H1 (cell line): ENCODE data around the gene CYP11A1. TPM values are rescaled to one million over a fixed set of nuclear protein-coding genes. Genes with fewer than 3 reads are reported as not detected.

ENCODE experiments used
- TEAD4 ChIP-seq: IDR thresholded peaks from 2 replicates; pipeline ENCODE4 v1.6.1; 2012; ENCODE audit warnings: low read depth, low read length, inconsistent platforms, mixed read lengths
- polyA plus RNA-seq, 7 experiments: library from polyadenylated mRNA; depleted of rRNA in 3 of 7; stranded (reverse) in 5 of 7; unstranded in 2 of 7; fragments of >200 nt in 5 of 7; fragments of 200-250 nt in 2 of 7; gene quantifications; 1 replicate in 5 of 7; 2 replicates in 1 of 7; 4 replicates in 1 of 7; pipeline versions ENCODE4 v1.2.1 to v1.2.3, GENCODE V29; 2011 to 2013; ENCODE audit warnings: missing spikeins in 2 of 7, mixed read lengths in 2 of 7
- total RNA-seq: library from RNA; stranded (reverse); fragmentation: NEBNext Ultra II Directional; extraction: Animal tissue kit (Norgen Biotek cat#: 25700); gene quantifications from 2 replicates; pipeline ENCODE4 v1.2.1, GENCODE V29; 2021
- TF ChIP-seq, protein P1 (sequence below): fragments of 300-600 bp; sonication (generic); IDR thresholded peaks from 2 replicates; pipeline ENCODE4 v1.7.1; 2012; ENCODE audit warnings: low read length, moderate library complexity, mild to moderate bottlenecking, inconsistent platforms; ENCODE audit not compliant: insufficient replicate concordance

CYP11A1 gene
- total and polyA plus RNA-seq, 2 of the 8 experiments (the other 6 are each of a cell fraction or from before 2014, with no cell fraction given) = 1.9 to 7.2 TPM

GRCh38 chr15:74384566-74384880 lies 17.1 kb upstream of the CYP11A1 start (continued):
- TF ChIP-seq, protein P1, sequence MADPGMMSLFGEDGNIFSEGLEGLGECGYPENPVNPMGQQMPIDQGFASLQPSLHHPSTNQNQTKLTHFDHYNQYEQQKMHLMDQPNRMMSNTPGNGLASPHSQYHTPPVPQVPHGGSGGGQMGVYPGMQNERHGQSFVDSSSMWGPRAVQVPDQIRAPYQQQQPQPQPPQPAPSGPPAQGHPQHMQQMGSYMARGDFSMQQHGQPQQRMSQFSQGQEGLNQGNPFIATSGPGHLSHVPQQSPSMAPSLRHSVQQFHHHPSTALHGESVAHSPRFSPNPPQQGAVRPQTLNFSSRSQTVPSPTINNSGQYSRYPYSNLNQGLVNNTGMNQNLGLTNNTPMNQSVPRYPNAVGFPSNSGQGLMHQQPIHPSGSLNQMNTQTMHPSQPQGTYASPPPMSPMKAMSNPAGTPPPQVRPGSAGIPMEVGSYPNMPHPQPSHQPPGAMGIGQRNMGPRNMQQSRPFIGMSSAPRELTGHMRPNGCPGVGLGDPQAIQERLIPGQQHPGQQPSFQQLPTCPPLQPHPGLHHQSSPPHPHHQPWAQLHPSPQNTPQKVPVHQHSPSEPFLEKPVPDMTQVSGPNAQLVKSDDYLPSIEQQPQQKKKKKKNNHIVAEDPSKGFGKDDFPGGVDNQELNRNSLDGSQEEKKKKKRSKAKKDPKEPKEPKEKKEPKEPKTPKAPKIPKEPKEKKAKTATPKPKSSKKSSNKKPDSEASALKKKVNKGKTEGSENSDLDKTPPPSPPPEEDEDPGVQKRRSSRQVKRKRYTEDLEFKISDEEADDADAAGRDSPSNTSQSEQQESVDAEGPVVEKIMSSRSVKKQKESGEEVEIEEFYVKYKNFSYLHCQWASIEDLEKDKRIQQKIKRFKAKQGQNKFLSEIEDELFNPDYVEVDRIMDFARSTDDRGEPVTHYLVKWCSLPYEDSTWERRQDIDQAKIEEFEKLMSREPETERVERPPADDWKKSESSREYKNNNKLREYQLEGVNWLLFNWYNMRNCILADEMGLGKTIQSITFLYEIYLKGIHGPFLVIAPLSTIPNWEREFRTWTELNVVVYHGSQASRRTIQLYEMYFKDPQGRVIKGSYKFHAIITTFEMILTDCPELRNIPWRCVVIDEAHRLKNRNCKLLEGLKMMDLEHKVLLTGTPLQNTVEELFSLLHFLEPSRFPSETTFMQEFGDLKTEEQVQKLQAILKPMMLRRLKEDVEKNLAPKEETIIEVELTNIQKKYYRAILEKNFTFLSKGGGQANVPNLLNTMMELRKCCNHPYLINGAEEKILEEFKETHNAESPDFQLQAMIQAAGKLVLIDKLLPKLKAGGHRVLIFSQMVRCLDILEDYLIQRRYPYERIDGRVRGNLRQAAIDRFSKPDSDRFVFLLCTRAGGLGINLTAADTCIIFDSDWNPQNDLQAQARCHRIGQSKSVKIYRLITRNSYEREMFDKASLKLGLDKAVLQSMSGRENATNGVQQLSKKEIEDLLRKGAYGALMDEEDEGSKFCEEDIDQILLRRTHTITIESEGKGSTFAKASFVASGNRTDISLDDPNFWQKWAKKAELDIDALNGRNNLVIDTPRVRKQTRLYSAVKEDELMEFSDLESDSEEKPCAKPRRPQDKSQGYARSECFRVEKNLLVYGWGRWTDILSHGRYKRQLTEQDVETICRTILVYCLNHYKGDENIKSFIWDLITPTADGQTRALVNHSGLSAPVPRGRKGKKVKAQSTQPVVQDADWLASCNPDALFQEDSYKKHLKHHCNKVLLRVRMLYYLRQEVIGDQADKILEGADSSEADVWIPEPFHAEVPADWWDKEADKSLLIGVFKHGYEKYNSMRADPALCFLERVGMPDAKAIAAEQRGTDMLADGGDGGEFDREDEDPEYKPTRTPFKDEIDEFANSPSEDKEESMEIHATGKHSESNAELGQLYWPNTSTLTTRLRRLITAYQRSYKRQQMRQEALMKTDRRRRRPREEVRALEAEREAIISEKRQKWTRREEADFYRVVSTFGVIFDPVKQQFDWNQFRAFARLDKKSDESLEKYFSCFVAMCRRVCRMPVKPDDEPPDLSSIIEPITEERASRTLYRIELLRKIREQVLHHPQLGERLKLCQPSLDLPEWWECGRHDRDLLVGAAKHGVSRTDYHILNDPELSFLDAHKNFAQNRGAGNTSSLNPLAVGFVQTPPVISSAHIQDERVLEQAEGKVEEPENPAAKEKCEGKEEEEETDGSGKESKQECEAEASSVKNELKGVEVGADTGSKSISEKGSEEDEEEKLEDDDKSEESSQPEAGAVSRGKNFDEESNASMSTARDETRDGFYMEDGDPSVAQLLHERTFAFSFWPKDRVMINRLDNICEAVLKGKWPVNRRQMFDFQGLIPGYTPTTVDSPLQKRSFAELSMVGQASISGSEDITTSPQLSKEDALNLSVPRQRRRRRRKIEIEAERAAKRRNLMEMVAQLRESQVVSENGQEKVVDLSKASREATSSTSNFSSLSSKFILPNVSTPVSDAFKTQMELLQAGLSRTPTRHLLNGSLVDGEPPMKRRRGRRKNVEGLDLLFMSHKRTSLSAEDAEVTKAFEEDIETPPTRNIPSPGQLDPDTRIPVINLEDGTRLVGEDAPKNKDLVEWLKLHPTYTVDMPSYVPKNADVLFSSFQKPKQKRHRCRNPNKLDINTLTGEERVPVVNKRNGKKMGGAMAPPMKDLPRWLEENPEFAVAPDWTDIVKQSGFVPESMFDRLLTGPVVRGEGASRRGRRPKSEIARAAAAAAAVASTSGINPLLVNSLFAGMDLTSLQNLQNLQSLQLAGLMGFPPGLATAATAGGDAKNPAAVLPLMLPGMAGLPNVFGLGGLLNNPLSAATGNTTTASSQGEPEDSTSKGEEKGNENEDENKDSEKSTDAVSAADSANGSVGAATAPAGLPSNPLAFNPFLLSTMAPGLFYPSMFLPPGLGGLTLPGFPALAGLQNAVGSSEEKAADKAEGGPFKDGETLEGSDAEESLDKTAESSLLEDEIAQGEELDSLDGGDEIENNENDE = no peak
- TF ChIP-seq TEAD4 = no peak
